Measurements from ENCODE around the gene MATN3.
"Not testable (repeated sequence)": the region's sequence is repeated elsewhere in the genome, so short reads cannot be mapped to it uniquely, and the experiment has no call there.

The MATN3 gene, protein sequence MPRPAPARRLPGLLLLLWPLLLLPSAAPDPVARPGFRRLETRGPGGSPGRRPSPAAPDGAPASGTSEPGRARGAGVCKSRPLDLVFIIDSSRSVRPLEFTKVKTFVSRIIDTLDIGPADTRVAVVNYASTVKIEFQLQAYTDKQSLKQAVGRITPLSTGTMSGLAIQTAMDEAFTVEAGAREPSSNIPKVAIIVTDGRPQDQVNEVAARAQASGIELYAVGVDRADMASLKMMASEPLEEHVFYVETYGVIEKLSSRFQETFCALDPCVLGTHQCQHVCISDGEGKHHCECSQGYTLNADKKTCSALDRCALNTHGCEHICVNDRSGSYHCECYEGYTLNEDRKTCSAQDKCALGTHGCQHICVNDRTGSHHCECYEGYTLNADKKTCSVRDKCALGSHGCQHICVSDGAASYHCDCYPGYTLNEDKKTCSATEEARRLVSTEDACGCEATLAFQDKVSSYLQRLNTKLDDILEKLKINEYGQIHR

DNA sequence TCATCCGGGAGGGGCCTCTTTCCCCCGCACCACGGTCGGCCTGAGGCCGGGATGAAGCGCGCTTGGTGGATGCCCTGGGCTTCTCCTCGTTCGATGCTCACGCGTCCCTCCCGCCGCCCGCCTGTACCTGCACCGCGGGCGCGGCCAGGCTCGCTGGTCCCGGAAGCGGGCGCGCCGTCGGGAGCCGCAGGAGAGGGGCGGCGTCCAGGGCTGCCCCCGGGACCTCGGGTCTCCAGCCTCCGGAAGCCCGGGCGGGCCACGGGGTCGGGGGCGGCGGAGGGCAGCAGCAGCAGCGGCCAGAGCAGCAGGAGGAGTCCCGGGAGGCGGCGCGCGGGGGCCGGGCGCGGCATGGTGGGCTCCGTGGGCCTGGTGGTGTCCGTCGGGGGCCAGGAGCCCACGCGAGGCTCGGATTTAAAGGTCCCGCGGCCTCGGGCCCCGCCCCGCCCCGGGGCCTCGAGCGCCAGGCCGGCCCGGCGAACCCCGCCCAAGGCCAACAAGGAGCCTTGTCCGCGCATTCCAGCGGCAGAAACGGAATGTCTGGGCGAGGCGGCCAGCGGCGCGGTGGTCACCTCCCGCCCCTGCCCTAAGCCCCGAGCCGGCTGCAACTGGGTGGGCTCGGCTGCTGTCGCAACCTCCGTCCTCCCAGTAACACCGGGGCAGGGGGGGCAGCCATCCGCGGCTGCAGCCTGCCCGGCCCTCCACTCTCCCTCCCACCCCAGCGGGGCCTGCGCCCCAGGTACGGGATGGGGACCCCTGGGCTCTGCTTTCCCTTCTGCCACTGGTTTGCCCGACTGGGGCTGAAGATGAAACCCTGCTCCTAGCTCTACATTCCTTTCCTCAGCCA lies at the start of gene MATN3:
Gene MATN3, minus strand, starts transcription at position 387 of the 844 bp plus-strand sequence. Its CDS starts 37 bp downstream, at position 350.
- no peak for DNase-seq (ENCODE audit: low read depth, low spot score)
- no peak within 1 kb of the TSS for H3K27ac ChIP-seq

DNA sequence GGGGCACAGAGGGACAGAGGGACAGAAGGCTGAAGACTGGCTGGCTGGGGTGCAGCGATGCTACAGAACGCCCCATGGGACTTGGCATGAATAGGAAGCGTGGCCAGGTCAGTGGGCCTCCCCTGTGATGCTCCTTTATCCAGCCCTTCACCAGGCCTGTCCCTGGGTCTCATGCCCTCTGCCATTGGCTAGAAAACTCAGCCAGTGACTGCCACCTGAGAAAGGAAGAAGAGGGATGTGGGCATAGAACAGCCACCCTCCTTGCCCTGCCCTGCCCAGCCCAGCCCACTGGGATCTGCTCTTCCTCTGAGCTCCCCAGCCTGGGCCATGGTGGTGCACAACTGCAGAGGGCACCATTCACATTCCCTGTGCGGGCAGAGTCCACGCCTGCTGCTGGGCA lies 49.5 kb upstream of the MATN3 start:
- H3K27ac ChIP-seq, result no peak overlapping the region
- no peak for DNase-seq (ENCODE audit: low read depth, low spot score)

DNA sequence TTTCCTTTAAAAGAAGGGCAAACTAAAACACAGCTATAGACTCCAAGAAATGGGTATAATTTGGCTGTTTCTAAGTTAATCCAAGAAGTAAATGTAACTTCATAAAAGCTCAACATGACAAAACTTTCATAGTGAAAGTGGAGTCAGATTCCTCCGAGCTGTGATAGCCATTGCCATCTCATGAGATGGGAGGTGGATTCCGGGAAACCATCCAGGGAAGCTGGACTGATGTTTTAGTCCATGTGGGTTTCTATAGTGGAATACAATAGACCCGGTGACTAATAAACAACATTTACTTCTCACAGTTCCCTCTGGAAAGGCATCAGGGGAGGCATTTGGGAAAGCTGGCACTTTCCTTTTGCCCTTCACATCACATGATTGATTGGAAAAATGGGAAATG lies 49.0 kb upstream of the MATN3 start:
- DNase-seq (ENCODE audit: low read depth, low spot score), result no peak
- no peak overlapping the region for H3K27ac ChIP-seq

DNA sequence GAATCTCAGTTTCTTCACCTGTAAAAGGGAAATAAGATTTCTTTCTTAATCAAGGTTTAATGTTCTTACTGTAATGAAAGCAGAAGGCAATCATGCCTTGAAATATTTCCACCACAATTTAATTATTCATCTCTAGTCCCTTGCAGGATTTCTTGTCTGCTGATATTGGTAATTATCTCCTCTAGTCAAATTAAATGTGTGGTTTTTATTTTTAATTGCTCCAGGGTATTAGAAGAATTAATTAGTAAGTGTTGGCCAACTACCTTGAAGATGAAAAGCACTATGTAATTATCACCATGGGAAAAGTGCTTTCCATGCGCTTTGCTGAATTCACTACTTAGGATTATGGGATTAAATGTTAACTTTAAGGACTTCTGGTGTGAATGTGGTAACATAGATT lies 47.6 kb upstream of the MATN3 start:
- no peak for DNase-seq (ENCODE audit: low read depth, low spot score)
- no peak overlapping the region for H3K27ac ChIP-seq

DNA sequence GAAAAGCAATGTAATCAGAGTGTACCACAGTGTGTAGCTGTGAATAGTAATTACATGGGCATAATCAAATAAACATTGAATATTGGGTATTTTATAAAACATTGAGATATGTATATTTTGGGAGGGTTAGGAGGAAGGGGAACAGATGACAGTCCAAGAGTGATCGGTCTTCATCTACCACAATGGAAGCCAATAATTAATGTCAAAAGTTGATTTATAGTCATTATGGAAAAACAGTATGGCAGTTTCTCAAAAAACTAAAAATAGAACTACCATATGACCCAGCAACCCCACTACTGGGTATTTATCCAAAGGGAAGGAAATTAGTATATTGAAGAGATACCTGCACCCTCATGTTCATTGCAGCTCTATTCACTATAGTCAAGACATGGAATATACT lies 44.8 kb upstream of the MATN3 start:
- no peak for DNase-seq (ENCODE audit: low read depth, low spot score)
- no peak overlapping the region for H3K27ac ChIP-seq

DNA sequence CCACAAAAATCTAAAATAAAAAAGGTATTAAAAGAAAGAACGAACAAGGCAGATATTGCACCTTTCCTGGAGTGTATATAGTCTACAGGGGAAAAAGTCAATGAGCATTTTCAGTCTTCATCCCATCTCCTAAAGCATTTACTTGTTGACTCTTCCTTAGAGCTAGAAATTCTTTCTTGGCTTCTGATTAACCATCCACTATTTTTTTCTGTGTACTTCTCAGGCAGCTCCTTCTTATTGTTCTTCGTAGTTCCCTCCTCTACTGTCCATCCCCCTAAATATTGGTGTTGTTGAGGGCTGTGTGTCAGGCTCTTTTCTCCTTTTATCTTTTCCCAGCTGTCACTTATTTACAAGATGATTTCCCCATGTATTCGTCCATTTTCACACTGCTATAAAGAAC lies 42.5 kb upstream of the MATN3 start:
- no peak for DNase-seq (ENCODE audit: low read depth, low spot score)

DNA sequence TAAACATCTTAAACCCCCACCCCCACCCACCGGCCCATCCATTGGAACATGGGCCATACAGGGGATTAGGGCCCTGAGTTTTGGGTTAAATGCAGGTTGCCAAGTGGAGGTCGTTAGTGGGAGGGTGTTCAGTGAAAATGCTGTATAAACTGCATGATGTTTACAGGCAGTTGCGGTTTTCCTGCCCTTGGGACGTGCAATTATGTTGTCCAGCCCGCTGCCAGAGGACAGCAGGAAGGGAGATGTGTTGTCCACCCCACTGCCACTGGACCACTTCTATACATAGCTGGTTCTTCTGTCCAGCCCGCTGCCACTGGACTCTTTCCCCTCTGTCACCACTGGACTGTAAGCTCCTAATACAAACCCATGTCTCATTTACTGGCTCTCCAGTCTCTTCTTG lies 41.7 kb upstream of the MATN3 start:
- no peak overlapping the region for H3K27ac ChIP-seq
- DNase-seq (ENCODE audit: low read depth, low spot score), result no peak

More for the DNA sequence above, 42.5 kb upstream of the MATN3 start:
- H3K27ac ChIP-seq, result no peak overlapping the region

DNA sequence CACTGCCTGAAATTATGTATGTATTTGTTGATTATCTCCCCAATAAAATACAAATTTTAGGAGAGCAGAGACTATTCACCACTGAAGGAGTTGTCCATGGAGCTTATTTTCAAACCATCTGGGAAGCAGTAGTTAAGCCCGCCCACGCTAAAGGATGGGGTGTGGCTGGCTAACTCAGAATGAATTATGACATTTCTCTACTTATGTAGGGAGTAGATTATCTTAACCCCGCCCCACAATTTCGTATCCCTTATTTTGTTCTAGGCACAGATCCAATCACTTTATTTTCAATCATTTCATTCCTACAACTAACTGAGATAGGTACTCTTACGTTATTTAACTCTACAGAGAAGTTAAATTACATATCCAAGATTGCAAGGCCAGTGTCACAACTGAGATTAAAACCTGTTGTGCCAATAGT lies 40.4 kb upstream of the MATN3 start:
- H3K27ac ChIP-seq, result peak overlapping the region; percentile 96

DNA sequence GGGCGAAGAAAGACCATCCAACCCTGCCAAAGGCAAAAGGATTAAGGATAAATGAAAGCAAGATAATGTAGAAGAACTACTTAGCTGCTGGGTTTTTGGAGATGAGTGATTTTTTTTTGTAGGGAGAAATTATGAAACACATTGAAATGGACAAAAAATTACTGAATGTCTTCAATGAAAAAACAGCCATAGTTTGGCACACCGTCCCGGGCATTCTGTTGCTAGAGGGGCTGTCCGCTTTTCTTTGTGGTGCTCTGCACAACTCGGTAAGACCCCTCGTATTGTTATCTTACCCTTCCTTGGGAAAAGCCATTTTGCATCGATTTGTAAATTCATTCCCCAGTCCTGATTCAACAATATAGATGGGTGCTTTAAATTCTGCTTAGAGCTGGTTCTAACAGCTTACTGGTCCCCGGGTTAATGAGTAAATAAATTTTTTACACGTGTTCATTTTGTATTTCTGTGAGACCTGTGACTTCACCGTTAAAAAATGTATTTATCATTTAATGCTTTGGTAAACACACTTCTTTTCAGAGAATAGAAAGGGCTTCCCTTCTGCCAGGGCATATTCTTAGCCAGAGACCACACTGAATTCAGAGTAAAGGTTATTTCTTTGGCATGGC lies 39.9 kb upstream of the MATN3 start:
- no peak for DNase-seq (ENCODE audit: low read depth, low spot score)
- H3K27ac ChIP-seq, result peak overlapping the region; percentile 96

More for the DNA sequence above, 40.4 kb upstream of the MATN3 start:
- no peak for DNase-seq (ENCODE audit: low read depth, low spot score)

DNA sequence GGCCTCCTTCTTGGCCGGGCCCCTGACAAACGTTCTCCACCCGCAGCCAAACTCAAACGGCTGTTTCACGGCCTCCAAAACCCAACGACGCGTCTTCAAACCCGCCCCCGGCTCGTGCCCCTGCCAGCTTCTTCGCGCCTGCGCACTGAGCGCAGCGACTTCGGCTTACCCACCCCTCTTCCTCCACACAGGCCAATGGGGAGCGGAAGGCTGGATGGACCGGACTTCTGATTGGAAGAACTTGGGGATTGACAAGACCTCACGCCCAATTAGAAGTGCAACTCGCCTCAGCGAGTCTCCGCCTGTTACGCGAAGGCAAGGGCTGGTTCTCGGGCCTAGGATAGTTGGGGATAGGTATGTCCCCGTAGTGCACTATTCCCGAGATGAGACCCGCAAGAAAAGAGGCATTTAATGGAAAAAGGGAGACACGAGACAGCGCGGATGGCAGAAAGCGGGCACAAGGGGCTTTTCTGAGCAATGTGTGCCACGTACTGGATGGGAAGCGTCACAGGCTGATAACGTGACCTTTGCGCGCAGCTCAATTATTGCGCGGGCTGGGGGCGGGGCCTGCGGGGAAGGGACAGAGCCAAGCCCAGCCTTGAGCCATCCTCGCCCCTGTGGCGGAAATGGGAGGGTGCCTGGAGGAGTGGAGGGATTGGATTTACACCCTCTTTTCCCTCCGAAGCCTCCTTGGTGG lies 39.2 kb upstream of the MATN3 start, which contains the start of gene LAPTM4A:
Gene LAPTM4A, minus strand, starts transcription at position 97 of the 697 bp plus-strand sequence. CDS start 108 bp downstream, outside the sequence.
- peak within 1 kb of the TSS; percentile 96 for H3K27ac ChIP-seq
- DNase-seq (ENCODE audit: low read depth, low spot score), result peak; percentile 99

DNA sequence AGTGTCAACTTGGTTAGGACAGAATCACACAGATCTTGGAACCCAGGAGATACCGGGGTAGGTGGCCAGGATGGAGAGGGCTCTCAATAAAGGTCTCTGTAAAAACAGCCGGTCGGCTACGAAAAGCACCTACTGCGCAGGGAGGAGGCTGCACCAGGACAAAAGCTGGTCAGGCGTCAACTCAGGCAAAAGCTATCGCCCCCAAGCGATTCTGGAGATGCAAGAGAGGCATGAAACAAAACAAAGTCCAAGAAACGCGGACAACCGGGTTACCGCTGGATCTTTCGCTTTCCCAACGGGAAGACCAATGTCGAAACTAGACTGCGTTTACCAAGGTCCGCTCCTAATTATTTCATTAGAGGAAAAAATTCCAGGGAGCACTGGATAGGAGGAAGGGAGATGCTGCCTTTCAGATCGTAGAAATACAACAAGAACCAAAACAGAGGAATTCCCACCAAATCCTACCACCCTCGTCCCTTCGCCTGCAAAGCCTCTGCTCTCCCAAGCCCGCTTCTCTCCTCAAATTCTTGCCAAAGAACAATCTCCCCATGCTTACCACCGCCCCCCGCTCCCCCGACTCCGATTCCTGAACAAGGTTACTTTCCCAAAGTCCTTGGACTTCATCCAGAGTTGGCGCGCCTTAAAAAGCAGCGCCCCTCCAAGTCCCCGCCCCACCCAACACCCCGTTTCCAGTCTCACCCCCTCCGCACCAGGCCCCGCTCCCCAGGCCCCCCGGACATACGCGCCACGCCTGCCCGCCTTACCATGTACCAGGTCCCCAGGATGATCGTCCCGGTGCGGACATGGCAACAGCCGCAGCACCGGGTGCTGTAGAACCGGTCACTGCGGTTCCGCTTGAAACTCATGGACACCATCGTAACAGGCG lies 38.4 kb upstream of the MATN3 start:
- peak overlapping the region; percentile 96 for H3K27ac ChIP-seq
- no peak for DNase-seq (ENCODE audit: low read depth, low spot score)

DNA sequence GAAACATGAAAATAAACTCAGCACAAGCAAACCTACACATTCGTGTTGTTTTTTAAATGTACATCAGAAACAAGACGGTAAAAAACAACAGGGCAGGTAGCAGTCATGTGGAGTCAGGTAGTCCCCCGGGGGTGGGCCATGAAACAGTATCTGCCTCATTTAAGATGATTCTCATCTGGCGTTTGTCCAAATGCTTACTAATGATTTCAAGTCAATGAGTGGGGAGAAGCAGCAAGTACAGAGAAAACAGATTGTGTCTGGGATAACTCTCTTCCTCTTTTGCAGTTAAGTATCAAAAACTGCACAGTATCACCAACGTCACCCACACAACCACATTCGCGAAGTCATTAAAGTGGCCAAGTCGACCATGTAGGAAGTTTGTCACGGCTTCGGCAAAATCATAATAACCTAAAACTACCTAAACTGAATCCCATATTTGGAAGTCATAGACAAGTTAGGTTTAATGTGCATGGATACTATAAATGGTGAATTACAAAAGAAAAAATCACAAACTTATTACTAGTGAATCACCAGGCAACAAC lies 37.7 kb upstream of the MATN3 start:
- H3K27ac ChIP-seq, result peak overlapping the region; percentile 96
- DNase-seq (ENCODE audit: low read depth, low spot score), result no peak

DNA sequence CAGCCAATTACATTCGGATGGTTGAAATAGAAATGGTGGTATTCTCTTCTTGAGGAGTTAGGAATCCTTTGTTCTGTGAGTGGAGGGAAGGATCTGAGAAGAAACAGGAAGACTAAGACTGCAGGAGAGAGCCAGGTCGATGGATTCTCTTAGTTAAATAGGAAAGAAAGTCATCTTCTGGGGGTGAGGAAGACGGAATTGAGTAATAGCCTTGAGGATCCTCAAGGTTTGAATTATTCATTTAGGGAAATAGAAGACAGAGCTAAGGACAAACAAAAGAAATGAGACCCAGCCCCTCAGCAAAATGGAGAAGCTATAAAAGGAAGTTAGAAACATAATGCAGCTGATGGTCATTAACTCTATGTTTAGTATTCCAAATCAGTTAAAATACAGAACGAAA lies 37.2 kb upstream of the MATN3 start:
- H3K27ac ChIP-seq, result peak overlapping the region; percentile 96
- DNase-seq (ENCODE audit: low read depth, low spot score), result no peak

DNA sequence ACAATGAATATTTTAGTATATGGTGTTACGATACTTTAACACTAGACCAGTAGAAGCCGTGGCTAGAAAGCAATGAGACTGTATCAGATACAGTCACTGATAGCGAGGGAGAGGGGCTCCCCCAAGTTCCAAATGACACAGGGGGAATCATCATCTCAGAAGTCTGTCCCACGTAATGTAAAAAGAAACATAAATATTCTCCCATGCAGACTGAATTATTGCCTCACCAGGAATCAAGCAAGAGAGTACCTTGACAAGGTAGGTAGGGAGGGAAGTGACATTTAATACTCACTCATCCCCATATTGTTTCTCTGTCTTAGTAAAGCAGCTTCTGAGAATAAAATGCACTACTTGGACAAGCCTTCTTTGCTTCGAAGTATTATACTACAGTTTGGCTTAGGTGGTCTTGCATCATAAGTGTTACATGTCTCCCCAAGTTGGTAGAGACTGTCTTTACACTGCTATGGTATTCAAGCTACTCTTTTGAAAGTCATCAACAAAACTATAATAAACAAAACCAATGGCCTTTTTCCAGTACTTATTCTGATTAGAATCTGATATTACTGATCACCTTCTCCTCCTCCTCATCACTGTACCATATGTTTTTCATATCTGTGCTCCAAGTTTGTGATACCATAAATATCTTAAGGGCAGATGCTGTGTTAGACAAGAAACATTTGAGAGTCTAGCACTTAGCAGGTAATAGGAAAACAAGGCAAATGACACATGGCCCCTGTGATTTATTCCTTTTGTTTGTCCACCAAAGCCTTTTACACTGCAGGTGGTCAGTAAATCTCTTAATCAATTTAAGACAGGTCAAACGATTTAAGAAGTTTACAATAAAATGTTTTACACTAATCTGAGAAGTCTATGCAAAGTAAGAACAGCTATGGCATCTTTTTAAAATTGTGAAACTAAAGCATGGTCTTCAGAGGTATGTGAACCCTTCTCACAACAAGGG lies 36.3 kb upstream of the MATN3 start:
- H3K27ac ChIP-seq, result peak overlapping the region; percentile 96
- no peak for DNase-seq (ENCODE audit: low read depth, low spot score)

DNA sequence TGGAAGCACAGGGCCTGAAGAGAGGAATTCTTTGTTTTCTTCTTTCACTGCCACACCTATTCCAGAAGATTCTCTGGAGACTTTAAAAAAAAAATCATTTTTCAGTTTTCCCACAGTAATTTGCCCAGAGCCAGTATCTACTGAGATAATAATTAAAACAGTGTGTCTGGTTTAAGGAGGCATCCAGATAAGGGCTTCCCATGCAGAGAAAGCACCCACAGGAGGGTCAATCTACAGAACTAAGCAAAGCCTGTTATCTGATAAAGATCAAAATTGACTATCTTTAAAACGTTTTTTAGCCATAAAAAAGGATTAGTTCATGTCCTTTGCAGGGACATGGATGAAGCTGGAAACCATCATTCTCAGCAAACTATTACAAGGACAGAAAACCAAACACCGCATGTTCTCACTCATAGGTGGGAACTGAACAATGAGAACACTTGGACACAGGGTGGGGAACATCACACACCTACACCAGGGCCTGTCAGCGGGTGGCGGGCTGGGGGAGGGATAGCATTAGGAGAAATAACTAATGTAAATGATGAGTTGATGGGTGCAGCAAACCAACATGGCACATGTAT lies 33.3 kb upstream of the MATN3 start:
- not testable (repeated sequence) for DNase-seq (ENCODE audit: low read depth, low spot score); H3K27ac ChIP-seq

DNA sequence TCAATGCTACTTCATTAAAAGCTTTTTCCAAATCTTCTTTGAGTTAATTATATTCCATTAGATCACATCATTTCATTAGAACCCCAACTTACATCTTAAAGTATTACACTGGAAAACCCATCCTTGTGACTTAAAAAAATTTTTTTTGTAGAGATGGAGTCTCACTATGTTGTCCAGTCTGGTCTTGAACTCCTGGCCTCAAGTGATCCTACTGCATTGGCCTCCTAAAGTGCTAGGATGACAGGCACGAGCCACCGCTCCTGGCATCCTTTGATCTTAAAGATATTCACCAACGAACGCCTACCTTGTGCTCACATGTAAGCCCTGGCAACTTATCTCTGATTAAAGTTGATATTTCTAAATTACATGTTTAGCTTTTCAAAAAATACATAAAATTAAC lies 32.3 kb upstream of the MATN3 start:
- no peak overlapping the region for H3K27ac ChIP-seq
- no peak for DNase-seq (ENCODE audit: low read depth, low spot score)

DNA sequence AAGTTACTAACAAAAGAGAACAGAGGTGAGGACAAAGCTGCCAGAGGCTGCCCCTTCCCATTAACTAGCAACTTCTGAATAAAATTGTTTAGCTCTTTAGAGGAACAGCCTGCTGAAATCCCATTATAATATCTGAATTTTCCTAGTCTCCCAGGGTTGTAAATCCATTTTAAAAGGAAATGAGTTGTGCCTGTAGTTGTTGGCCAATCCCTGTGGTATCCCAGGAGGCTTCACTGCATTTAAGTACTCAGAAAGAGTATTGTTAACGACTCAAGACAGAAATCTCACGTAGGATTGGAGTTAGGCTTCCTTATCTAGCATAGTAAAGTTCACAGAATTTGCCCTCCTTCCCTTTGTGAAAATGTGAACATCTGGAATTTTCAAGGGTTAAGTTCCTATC lies 30.1 kb upstream of the MATN3 start:
- no peak for DNase-seq (ENCODE audit: low read depth, low spot score)
- no peak overlapping the region for H3K27ac ChIP-seq
